GM21526 (cell line): Measurements from ENCODE around the gene TMC1.
A peak's percentile ranks its signal among the peaks of the same experiment; 100 is the strongest.

ENCODE experiments used
- ATAC-seq: cut with Tn5 transposase; IDR thresholded peaks from one replicate; pipeline ENCODE4 v1.9.1; 2021; ENCODE audit warnings: moderate library complexity; ENCODE audit not compliant: unreplicated experiment, low FRiP score

The TMC1 gene

GRCh38 chr9:72565535-72565934, 44.1 kb downstream of the TMC1 start:
- ATAC-seq, result no peak

- no peak for ATAC-seq
These were observed 52.9 kb downstream of the TMC1 start for GRCh38 chr9:72574156-72574810.

- ATAC-seq, result no peak
These were observed 54.3 kb downstream of the TMC1 start for GRCh38 chr9:72575666-72576065.

- ATAC-seq, result no peak
These were observed 54.7 kb downstream of the TMC1 start for GRCh38 chr9:72576087-72576486.

GRCh38 chr9:72577212-72577753, 55.9 kb downstream of the TMC1 start:
- ATAC-seq, result no peak

- no peak for ATAC-seq
These were observed 57.8 kb downstream of the TMC1 start for GRCh38 chr9:72579190-72579589.

GRCh38 chr9:72579880-72580550, 58.6 kb downstream of the TMC1 start:
- ATAC-seq, result no peak

- no peak for ATAC-seq
These were observed 60.3 kb downstream of the TMC1 start for GRCh38 chr9:72581694-72582093.

- no peak for ATAC-seq
These were observed 62.0 kb downstream of the TMC1 start for GRCh38 chr9:72583370-72583769.

- peak; percentile 51 for ATAC-seq
These were observed 65.2 kb downstream of the TMC1 start for GRCh38 chr9:72586388-72587130.

GRCh38 chr9:72588336-72588735, 66.9 kb downstream of the TMC1 start:
- no peak for ATAC-seq

- ATAC-seq, result no peak
These were observed 68.5 kb downstream of the TMC1 start for GRCh38 chr9:72589667-72590521.

- ATAC-seq, result no peak
These were observed 69.4 kb downstream of the TMC1 start for GRCh38 chr9:72590824-72591223.

GRCh38 chr9:72592502-72593403, 71.3 kb downstream of the TMC1 start:
- ATAC-seq, result peak; percentile 71

- ATAC-seq, result no peak
These were observed 75.2 kb downstream of the TMC1 start for GRCh38 chr9:72596451-72597180.

- ATAC-seq, result no peak
These were observed 75.7 kb downstream of the TMC1 start for GRCh38 chr9:72597181-72597517.

GRCh38 chr9:72597601-72598000, 76.2 kb downstream of the TMC1 start:
- ATAC-seq, result no peak

GRCh38 chr9:72598639-72599038, 77.2 kb downstream of the TMC1 start:
- ATAC-seq, result no peak
